H1 (cell line): ENCODE data around the gene FIS1. TPM values are rescaled to one million over a fixed set of nuclear protein-coding genes. Genes with fewer than 3 reads are reported as not detected.

Experiments used
- CTCF ChIA-PET: fragments of 300-600 bp; sonication (Branson Sonifier 250); formaldehyde crosslinking; loops from one replicate; lab custom pipeline; 2021; ENCODE audit not compliant: partially characterized antibody; lab: Charles Lee
- POLR2A ChIA-PET: fragments of 300-600 bp; sonication (Branson Sonifier 250); formaldehyde crosslinking; loops from one replicate; lab custom pipeline; 2021; ENCODE audit warnings: inconsistent platforms; ENCODE audit not compliant: partially characterized antibody; lab: Charles Lee
- DNase-seq, 2 experiments: peaks; one replicate each; pipeline versions ENCODE4 v3.0.0 to v3.0.0-alpha.2; 2010 to 2022; ENCODE audit warnings: low spot score in 2 of 2, low read depth in 1 of 2, mixed read lengths in 1 of 2
- FAIRE-seq: peaks from 2 replicates; lab custom pipeline; 2011; peaks lifted over from hg19 to GRCh38; lab: Jason Lieb, UNC
- H2AFZ ChIP-seq: 2 replicates; pipeline ENCODE4 v1.8.1; 2012; ENCODE audit warnings: low read length, inconsistent platforms
- H2AK5ac ChIP-seq: 2 replicates; pipeline ENCODE4 v1.6.1; 2013; ENCODE audit warnings: low read depth, low read length
- H2BK120ac ChIP-seq: replicated peaks from 2 replicates; pipeline ENCODE3; 2013; ENCODE audit warnings: low read depth, low read length, inconsistent platforms
- H2BK12ac ChIP-seq: 2 replicates; pipeline ENCODE4 v1.6.1; 2013; ENCODE audit warnings: low read depth, low read length
- H2BK15ac ChIP-seq: 2 replicates; pipeline ENCODE4 v1.6.1; 2013; ENCODE audit warnings: low read length
- H2BK20ac ChIP-seq: 2 replicates; pipeline ENCODE4 v1.6.1; 2013; ENCODE audit warnings: low read length
- H2BK5ac ChIP-seq: 2 replicates; pipeline ENCODE4 v1.6.1; 2013; ENCODE audit warnings: low read depth, low read length
- H3K14ac ChIP-seq: 2 replicates; pipeline ENCODE4 v1.6.1; 2013; ENCODE audit warnings: inconsistent platforms; ENCODE audit not compliant: insufficient read length
- H3K18ac ChIP-seq: 2 replicates; pipeline ENCODE4 v1.6.1; 2013; ENCODE audit warnings: low read length; ENCODE audit errors: extremely low read depth
- H3K23ac ChIP-seq: 2 replicates; pipeline ENCODE4 v1.6.1; 2013; ENCODE audit warnings: inconsistent platforms; ENCODE audit not compliant: insufficient read length
- H3K23me2 ChIP-seq: 2 replicates; pipeline ENCODE4 v1.6.1; 2013; ENCODE audit warnings: low read depth, low read length
- H3K27ac ChIP-seq: 2 replicates; pipeline ENCODE4 v1.6.1; 2011; ENCODE audit warnings: low read depth, low read length, inconsistent platforms
- H3K27me3 ChIP-seq, 4 experiments: replicated peaks in 1 of 4; 1 replicate in 1 of 4; 2 replicates in 3 of 4; pipeline versions ENCODE4 v1.6.1 to v1.8.1; 2011 to 2013; ENCODE audit warnings: low read length in 3 of 4, mild to moderate bottlenecking in 3 of 4, inconsistent platforms in 2 of 4, mixed read lengths in 2 of 4, moderate library complexity in 1 of 4; ENCODE audit not compliant: control insufficient read depth in 3 of 4, insufficient read depth in 3 of 4; ENCODE audit errors: extremely low read depth in 1 of 4
- H3K36me3 ChIP-seq, 4 experiments: 2 replicates each; pipeline versions ENCODE4 v1.6.1 to v1.8.1; 2011 to 2013; ENCODE audit warnings: mild to moderate bottlenecking in 4 of 4, low read length in 3 of 4, moderate library complexity in 2 of 4, control low read depth in 1 of 4, inconsistent platforms in 1 of 4; ENCODE audit not compliant: insufficient read depth in 4 of 4, control insufficient read depth in 2 of 4
- H3K4ac ChIP-seq: replicated peaks from 2 replicates; pipeline ENCODE3; 2013; ENCODE audit warnings: low read length, low read depth, mixed read lengths, inconsistent platforms; ENCODE audit not compliant: insufficient read length
- H3K4me1 ChIP-seq, 4 experiments: replicated peaks in 1 of 4; 1 replicate in 1 of 4; 2 replicates in 3 of 4; pipeline versions ENCODE4 v1.6.1 to v1.8.1; 2011 to 2013; ENCODE audit warnings: low read length in 3 of 4, inconsistent platforms in 2 of 4, mixed read lengths in 1 of 4; ENCODE audit not compliant: insufficient read depth in 4 of 4, control insufficient read depth in 3 of 4
- H3K4me2 ChIP-seq, 2 experiments: 2 replicates each; pipeline versions ENCODE4 v1.6.1 to v1.8.1; 2011 to 2013; ENCODE audit warnings: low read depth in 2 of 2, low read length in 2 of 2, control low read depth in 1 of 2, inconsistent platforms in 1 of 2, mild to moderate bottlenecking in 1 of 2; ENCODE audit not compliant: insufficient read depth in 1 of 2
- H3K4me3 ChIP-seq, 4 experiments: fragments of 200-600, 300-600 bp in 1 of 4; sonication (generic), shearing (Covaris generic), sonication (Bioruptor Twin) in 1 of 4; 2 replicates each; pipeline versions ENCODE4 v1.5.1 to v1.8.1; 2011 to 2016; ENCODE audit warnings: low read length in 4 of 4, low read depth in 3 of 4, control low read depth in 2 of 4, inconsistent platforms in 2 of 4, mild to moderate bottlenecking in 2 of 4, mixed read lengths in 1 of 4, moderate library complexity in 1 of 4; ENCODE audit not compliant: insufficient read depth in 2 of 4; ENCODE audit errors: extremely low read depth in 1 of 4
- H3K56ac ChIP-seq: replicated peaks from 2 replicates; pipeline ENCODE3; 2013; ENCODE audit warnings: low read depth, mild to moderate bottlenecking, mixed read lengths, low read length, inconsistent platforms; ENCODE audit not compliant: insufficient read length
- H3K79me1 ChIP-seq: 2 replicates; pipeline ENCODE4 v1.6.1; 2013; ENCODE audit warnings: low read depth, low read length, control low read depth
- H3K79me2 ChIP-seq, 2 experiments: 2 replicates each; pipeline versions ENCODE4 v1.6.1 to v1.8.1; 2012 to 2013; ENCODE audit warnings: low read length in 2 of 2, mild to moderate bottlenecking in 2 of 2, inconsistent platforms in 1 of 2; ENCODE audit not compliant: insufficient read depth in 2 of 2, control insufficient read depth in 1 of 2
- H3K9ac ChIP-seq, 4 experiments: replicated peaks in 1 of 4; 1 replicate in 1 of 4; 2 replicates in 3 of 4; pipeline versions ENCODE4 v1.6.1 to v1.8.1; 2011 to 2013; ENCODE audit warnings: low read depth in 3 of 4, low read length in 3 of 4, control low read depth in 2 of 4, mild to moderate bottlenecking in 2 of 4, moderate library complexity in 2 of 4, inconsistent platforms in 1 of 4; ENCODE audit errors: extremely low read depth in 1 of 4
- H3K9me3 ChIP-seq, 2 experiments: 2 replicates each; pipeline versions ENCODE4 v1.6.1 to v1.8.1; 2012 to 2013; ENCODE audit warnings: mild to moderate bottlenecking in 2 of 2, moderate library complexity in 2 of 2, control low read depth in 1 of 2, inconsistent platforms in 1 of 2, low read depth in 1 of 2, low read length in 1 of 2, mixed read lengths in 1 of 2; ENCODE audit not compliant: insufficient read depth in 2 of 2
- H4K20me1 ChIP-seq, 2 experiments: replicated peaks in 1 of 2; 2 replicates each; pipeline versions ENCODE3 to v1.8.1; 2011 to 2013; ENCODE audit warnings: inconsistent platforms in 2 of 2, low read length in 2 of 2, mild to moderate bottlenecking in 1 of 2; ENCODE audit not compliant: insufficient read depth in 2 of 2, control insufficient read depth in 1 of 2
- H4K5ac ChIP-seq: 2 replicates; pipeline ENCODE4 v1.6.1; 2013; ENCODE audit warnings: low read length, low read depth, mixed read lengths, inconsistent platforms; ENCODE audit not compliant: insufficient read length
- H4K8ac ChIP-seq: 2 replicates; pipeline ENCODE4 v1.8.0; 2013; ENCODE audit warnings: mild to moderate bottlenecking, moderate library complexity, low read length, inconsistent platforms; ENCODE audit not compliant: insufficient read depth; ENCODE audit errors: extremely low read depth
- H4K91ac ChIP-seq: replicated peaks from 2 replicates; pipeline ENCODE3; 2013; ENCODE audit warnings: low read length, mixed read lengths, inconsistent platforms; ENCODE audit not compliant: insufficient read length
- ASH2L ChIP-seq: fragments of 200-600, 300-600 bp; sonication (generic); IDR thresholded peaks from one replicate; pipeline ENCODE4 v1.7.1; 2017; ENCODE audit warnings: low read length
- EZH2 ChIP-seq: fragments of 200-600 bp; sonication (generic); IDR thresholded peaks from 2 replicates; pipeline ENCODE4 v1.7.1; 2012; ENCODE audit warnings: low read depth, mild to moderate bottlenecking, moderate library complexity, low read length, inconsistent platforms; ENCODE audit not compliant: severe bottlenecking
- JUN ChIP-seq: IDR thresholded peaks from 2 replicates; pipeline ENCODE4 v1.6.1; 2011; ENCODE audit warnings: low read depth, mild to moderate bottlenecking, improper control_type of control experiment, low read length
- MAFK ChIP-seq: IDR thresholded peaks from 2 replicates; pipeline ENCODE4 v1.6.1; 2012; ENCODE audit warnings: low read depth, mild to moderate bottlenecking, improper control_type of control experiment, low read length
- NANOG ChIP-seq: IDR thresholded peaks from 2 replicates; pipeline ENCODE4 v1.6.1; 2011; ENCODE audit warnings: low read length, low read depth, mild to moderate bottlenecking, inconsistent platforms; ENCODE audit not compliant: insufficient read depth, poor library complexity, severe bottlenecking
- NRF1 ChIP-seq: IDR thresholded peaks from 2 replicates; pipeline ENCODE4 v1.6.1; 2011; ENCODE audit warnings: mild to moderate bottlenecking, low read depth, low read length, improper control_type of control experiment
- POLR2A ChIP-seq, 2 experiments: IDR thresholded peaks; 1 replicate in 1 of 2; 2 replicates in 1 of 2; pipeline ENCODE4 v1.6.1; 2011; ENCODE audit warnings: low read depth in 2 of 2, low read length in 2 of 2, mild to moderate bottlenecking in 2 of 2; ENCODE audit errors: control extremely low read depth in 1 of 2
- POU5F1 ChIP-seq: IDR thresholded peaks from 2 replicates; pipeline ENCODE4 v1.6.1; 2011; ENCODE audit warnings: low read depth, mild to moderate bottlenecking, low read length, moderate library complexity
- RAD21 ChIP-seq, 2 experiments: IDR thresholded peaks in 1 of 2; conservative IDR thresholded peaks in 1 of 2; 2 replicates each; pipeline ENCODE4 v1.6.1; 2011; ENCODE audit warnings: low read depth in 2 of 2, low read length in 2 of 2, improper control_type of control experiment in 1 of 2, inconsistent platforms in 1 of 2, mild to moderate bottlenecking in 1 of 2, moderate library complexity in 1 of 2
- YY1 ChIP-seq: IDR thresholded peaks from 2 replicates; pipeline ENCODE4 v1.6.1; 2011; ENCODE audit warnings: low read depth, mild to moderate bottlenecking, low read length
- ZNF274 ChIP-seq: IDR thresholded peaks from 2 replicates; pipeline ENCODE4 v1.7.0; 2012; ENCODE audit warnings: low read length, borderline replicate concordance; ENCODE audit errors: extremely low read depth
- WGBS, 2 experiments: shearing (Covaris generic) in 1 of 2; methylation state at CpG; one replicate each; pipeline versions ENCODE4 v1.1.6 to v1.1.7; 2013 to 2015; ENCODE audit warnings: low lambda C conversion rate in 2 of 2, mixed read lengths in 2 of 2, inconsistent platforms in 1 of 2, low coverage in 1 of 2, missing lambda C conversion rate in 1 of 2; ENCODE audit not compliant: insufficient replicate concordance in 2 of 2, insufficient coverage in 1 of 2, insufficient read length in 1 of 2; ENCODE audit errors: extremely low coverage in 1 of 2, missing lambda C conversion rate in 1 of 2; 5-methylcytosine and 5-hydroxymethylcytosine counted together
- polyA plus RNA-seq, 7 experiments: library from polyadenylated mRNA; depleted of rRNA in 3 of 7; stranded (reverse) in 5 of 7; unstranded in 2 of 7; fragments of >200 nt in 5 of 7; fragments of 200-250 nt in 2 of 7; gene quantifications; 1 replicate in 5 of 7; 2 replicates in 1 of 7; 4 replicates in 1 of 7; pipeline versions ENCODE4 v1.2.1 to v1.2.3, GENCODE V29; 2011 to 2013; ENCODE audit warnings: missing spikeins in 2 of 7, mixed read lengths in 2 of 7
- total RNA-seq: library from RNA; stranded (reverse); fragmentation: NEBNext Ultra II Directional; extraction: Animal tissue kit (Norgen Biotek cat#: 25700); gene quantifications from 2 replicates; pipeline ENCODE4 v1.2.1, GENCODE V29; 2021

FIS1 gene
- total and polyA plus RNA-seq, 2 of the 8 experiments (the other 6 are each of a cell fraction or from before 2014, with no cell fraction given), result 128 to 195 TPM

- CTCF ChIA-PET, result interaction anchor here (0.6 to 8.2 kb wide), 7 partner anchors 19 to 320 kb away, joined by 3 to 79 read pairs (median 4); partner anchors contain the start of genes PLOD3 and ZNHIT1
- TF ChIP-seq RAD21 (IDR thresholded peaks at IDR 0.05 in 1 of 2, conservative IDR thresholded peaks at IDR 0.05 in 1 of 2; ENCODE audit: low read depth in 2 of 2, low read length in 2 of 2), result no peak
- TF ChIP-seq POLR2A (IDR thresholded peaks at IDR 0.05; ENCODE audit: control extremely low read depth in 1 of 2, low read depth in 2 of 2, low read length in 2 of 2), result no peak
- TF ChIP-seq NRF1, result no peak
- TF ChIP-seq ASH2L, result no peak
- TF ChIP-seq YY1, result no peak
- no peak for TF ChIP-seq MAFK
- TF ChIP-seq JUN, result no peak
- no peak for TF ChIP-seq EZH2
- TF ChIP-seq POU5F1, result no peak
- no peak for TF ChIP-seq ZNF274
- TF ChIP-seq NANOG, result no peak
These were observed 3.2 kb downstream of the FIS1 start for GRCh38 chr7:101241443-101242349.

More at GRCh38 chr7:101241443-101242349, 3.2 kb downstream of the FIS1 start:
- Histone ChIP-seq H2BK12ac (no peak overlapping the region), H2BK20ac (no peak overlapping the region), H3K79me1 (peaks cover 6% of the 10 kb centered on the region; the same call in 1 of the 2 replicates), H3K79me2 (peaks cover 0 to 23% of the 10 kb centered on the region in 2 experiments; a peak in 1 of 4 replicates), H3K14ac (no peak overlapping the region), H2AFZ (no peak overlapping the region), H3K4me2 (no peak overlapping the region), H3K56ac (no peak overlapping the region), H3K9ac (no peak overlapping the region), H3K23ac (no peak overlapping the region), H2BK5ac (no peak overlapping the region), H2BK120ac (no peak overlapping the region), H4K20me1 (peaks cover 0 to 12% of the 10 kb centered on the region in 2 experiments), H4K5ac (no peak overlapping the region), H3K4me1 (peaks cover 0 to 9% (median 4%) of the 10 kb centered on the region in 4 experiments; a peak in 5 of 7 replicates), H3K4ac (no peak overlapping the region), H3K23me2 (peaks cover 9% of the 10 kb centered on the region), H3K9me3 (no peaks in the 10 kb centered on the region), H2BK15ac (no peak overlapping the region), H3K4me3 (no peak overlapping the region), H3K18ac (no peak overlapping the region), H3K27ac (no peak overlapping the region), H3K27me3 (no peaks in the 10 kb centered on the region), H4K8ac (no peak overlapping the region), H2AK5ac (no peak overlapping the region), H4K91ac (no peak overlapping the region), H3K36me3 (peaks cover 0 to 4% (median 0%) of the 10 kb centered on the region in 4 experiments; a peak in 3 of 8 replicates)
- DNase-seq (no peak), FAIRE-seq (no peak)
- 97% methylated on average over 14 of the region's 16 CpGs; no CpG with 5 or more reads in 1 of the 2 experiments for WGBS, 2 experiments
- POLR2A ChIA-PET, result interaction anchor here (1.3 to 1.6 kb wide), 2 partner anchors 12 to 24 kb away, joined by 3 to 4 read pairs; partner anchors contain the start of gene ZNHIT1
